Superior temporal gyrus (tissue), 1 donor: ENCODE measurements around the gene THEM4.

Experiments
- DNase-seq: peaks from one replicate; pipeline ENCODE4 v3.0.0-alpha.2; 2016; ENCODE audit errors: extremely low spot score

THEM4 gene

GRCh38 chr1:151838222-151839081, 70.9 kb downstream of the THEM4 start:
- DNase-seq, result no peak

GRCh38 chr1:151837884-151838221, 71.5 kb downstream of the THEM4 start:
- no peak for DNase-seq

- DNase-seq, result no peak
Observed at GRCh38 chr1:151837197-151837596, 72.1 kb downstream of the THEM4 start.

GRCh38 chr1:151835596-151835995, 73.7 kb downstream of the THEM4 start:
- DNase-seq, result no peak

- no peak for DNase-seq
Observed at GRCh38 chr1:151834239-151834638, 75.1 kb downstream of the THEM4 start.

GRCh38 chr1:151833172-151833900, 76.0 kb downstream of the THEM4 start:
- no peak for DNase-seq

- DNase-seq, result peak; percentile 27
Observed at GRCh38 chr1:151832318-151832980, 76.9 kb downstream of the THEM4 start.

GRCh38 chr1:151831605-151832004, 77.7 kb downstream of the THEM4 start, which contains the start of gene RORC:
TSS of gene RORC (minus strand) at chr1:151831802. CDS start at chr1:151831764, 38 bp downstream.
- no peak for DNase-seq

- no peak for DNase-seq
Observed at GRCh38 chr1:151831256-151831591, 78.1 kb downstream of the THEM4 start.

- DNase-seq, result no peak
Observed at GRCh38 chr1:151830055-151830454, 79.3 kb downstream of the THEM4 start.

GRCh38 chr1:151829352-151830046, 79.8 kb downstream of the THEM4 start:
- no peak for DNase-seq

- DNase-seq, result no peak
Observed at GRCh38 chr1:151828921-151829320, 80.4 kb downstream of the THEM4 start.

GRCh38 chr1:151827853-151828252, 81.5 kb downstream of the THEM4 start:
- DNase-seq, result no peak

GRCh38 chr1:151825751-151826660, 83.3 kb downstream of the THEM4 start:
- no peak for DNase-seq

GRCh38 chr1:151825204-151825603, 84.1 kb downstream of the THEM4 start:
- DNase-seq, result no peak
